HG02763 (cell line): ENCODE results near the gene HNF1B.
"Not testable (repeated sequence)": the region's sequence is repeated elsewhere in the genome, so short reads cannot be mapped to it uniquely, and the experiment has no call there.

ENCODE experiments used
- ATAC-seq: cut with Tn5 transposase; IDR thresholded peaks from one replicate; pipeline ENCODE4 v1.9.1; 2021; ENCODE audit warnings: mild to moderate bottlenecking, moderate library complexity; ENCODE audit not compliant: unreplicated experiment

The HNF1B gene, protein sequence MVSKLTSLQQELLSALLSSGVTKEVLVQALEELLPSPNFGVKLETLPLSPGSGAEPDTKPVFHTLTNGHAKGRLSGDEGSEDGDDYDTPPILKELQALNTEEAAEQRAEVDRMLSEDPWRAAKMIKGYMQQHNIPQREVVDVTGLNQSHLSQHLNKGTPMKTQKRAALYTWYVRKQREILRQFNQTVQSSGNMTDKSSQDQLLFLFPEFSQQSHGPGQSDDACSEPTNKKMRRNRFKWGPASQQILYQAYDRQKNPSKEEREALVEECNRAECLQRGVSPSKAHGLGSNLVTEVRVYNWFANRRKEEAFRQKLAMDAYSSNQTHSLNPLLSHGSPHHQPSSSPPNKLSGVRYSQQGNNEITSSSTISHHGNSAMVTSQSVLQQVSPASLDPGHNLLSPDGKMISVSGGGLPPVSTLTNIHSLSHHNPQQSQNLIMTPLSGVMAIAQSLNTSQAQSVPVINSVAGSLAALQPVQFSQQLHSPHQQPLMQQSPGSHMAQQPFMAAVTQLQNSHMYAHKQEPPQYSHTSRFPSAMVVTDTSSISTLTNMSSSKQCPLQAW

DNA sequence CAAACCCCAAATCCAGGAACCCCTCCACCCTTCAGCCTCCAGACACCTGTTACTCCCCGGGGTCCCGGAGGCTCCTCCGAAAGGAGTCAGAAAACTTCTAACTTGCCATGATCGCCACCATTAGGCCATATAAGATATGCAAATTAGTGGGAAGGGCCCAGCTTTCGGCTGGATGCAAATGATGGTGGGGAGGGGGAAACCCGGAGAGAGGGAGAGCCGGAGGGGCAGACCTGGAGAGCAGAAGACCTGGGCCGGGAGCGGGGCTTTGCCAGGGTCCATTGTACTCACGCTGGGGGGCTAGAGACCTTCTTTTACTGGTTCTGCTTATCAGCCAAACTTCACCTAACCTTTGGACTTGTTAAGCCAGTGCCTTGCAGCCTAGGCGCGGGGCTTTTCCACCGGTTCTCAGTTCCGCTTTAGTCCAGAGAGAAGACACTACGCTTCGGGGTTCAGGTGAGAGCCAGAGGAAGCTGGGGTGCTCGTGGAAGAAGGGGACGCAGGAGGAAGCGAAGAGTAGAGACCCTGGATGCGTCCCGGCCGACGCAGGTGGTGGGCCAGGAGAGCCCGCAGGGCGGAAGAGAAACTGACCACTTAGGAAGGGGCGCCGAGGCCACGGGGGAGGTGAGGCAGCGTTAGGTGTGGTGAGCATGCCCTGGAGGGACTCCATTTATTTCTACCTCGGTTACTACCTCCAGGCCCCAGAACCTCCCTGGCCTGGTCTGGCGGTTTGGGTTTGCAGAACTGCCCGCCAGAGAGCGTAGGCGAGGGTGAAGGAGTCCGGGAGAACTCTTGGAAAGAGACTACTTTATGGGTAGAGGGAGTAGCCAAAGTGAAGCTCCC is at the start of gene HNF1B:
TSS of gene HNF1B (minus strand) at position 99 of the 840 bp plus-strand sequence. CDS start 175 bp downstream, outside the sequence.
- ATAC-seq = peak; percentile 46

GRCh38 chr17:37792787-37793186 is 47.9 kb upstream of the HNF1B start:
- ATAC-seq = no peak

DNA sequence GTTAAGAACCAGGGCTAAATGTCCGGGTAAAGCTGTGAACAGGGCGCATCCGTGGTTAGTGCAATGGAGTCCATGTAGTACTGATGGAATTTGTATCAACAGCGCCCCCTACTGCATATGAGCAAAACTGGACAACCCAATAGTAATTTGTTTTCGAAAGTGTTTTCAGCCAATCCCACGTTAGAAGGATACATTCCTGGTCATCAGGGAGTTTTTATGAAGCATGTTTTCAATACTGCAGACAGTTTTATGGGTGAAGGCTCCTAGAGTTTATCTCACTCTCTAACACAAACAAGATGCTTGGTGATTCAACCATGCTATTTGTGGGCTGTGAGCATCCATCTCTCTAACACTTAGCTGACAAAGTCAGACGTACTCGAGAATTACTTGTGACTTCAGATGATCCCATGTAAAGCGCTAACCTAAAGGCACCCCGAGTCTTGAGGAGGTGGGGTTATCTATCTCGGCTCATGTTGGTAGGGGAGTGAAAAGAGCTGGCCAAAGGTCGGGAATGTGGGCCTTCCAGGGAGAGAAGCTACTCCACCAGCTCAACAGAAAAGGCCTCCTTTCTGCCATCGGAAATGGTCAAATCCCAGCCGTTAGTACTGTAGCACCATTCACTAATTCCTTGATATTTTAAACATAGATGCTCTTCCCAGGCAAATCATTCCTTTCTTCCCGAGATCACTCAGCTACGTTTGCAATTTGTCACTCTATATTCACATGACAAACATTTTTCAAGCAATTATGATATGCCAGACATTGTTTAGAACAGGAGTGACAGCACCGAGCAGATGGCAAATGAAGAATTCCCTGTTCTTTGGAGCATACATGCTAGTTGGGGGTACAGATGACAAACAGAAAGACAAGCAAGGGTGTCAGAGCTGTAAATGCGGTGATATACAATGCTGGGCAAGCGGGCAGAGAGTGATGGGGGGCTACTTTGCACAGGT is 46.9 kb upstream of the HNF1B start:
- no peak for ATAC-seq

DNA sequence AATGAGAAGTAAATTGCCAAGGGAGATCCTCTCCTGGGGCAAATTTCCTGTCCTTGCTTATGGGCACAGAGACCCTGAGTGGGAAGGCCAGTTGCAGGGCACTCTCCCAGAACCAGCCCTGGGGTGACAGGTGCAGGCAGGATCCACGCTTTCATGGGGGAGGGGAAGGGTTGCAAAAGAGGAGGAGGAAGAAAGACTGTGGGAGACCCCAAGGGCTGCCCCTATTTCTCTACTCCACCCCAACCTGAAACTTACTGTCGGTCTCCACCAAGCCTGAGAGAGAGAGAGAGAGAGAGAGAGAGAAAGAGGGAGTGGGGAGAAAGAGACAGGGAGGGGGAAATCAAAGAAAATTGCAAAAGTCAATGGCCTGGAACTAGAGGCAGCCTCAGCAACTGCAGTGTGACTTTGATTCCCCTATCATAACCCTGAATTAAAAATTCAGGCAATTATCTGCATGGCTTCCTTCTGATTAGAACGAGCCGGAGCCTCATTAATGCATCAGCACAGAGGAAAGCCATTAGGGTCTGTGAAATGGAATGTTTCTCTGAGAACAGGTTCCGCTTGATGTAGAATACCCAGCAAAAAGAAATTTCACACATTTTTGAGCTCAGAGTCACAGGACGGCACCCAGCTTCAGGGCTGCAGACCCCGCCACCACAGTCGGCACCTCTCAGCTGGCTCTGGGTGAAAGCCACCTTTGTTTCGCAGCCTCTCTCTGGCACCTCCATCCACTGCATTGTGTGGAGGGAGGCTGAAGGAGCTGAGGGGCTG is 45.1 kb upstream of the HNF1B start:
- ATAC-seq = no peak

DNA sequence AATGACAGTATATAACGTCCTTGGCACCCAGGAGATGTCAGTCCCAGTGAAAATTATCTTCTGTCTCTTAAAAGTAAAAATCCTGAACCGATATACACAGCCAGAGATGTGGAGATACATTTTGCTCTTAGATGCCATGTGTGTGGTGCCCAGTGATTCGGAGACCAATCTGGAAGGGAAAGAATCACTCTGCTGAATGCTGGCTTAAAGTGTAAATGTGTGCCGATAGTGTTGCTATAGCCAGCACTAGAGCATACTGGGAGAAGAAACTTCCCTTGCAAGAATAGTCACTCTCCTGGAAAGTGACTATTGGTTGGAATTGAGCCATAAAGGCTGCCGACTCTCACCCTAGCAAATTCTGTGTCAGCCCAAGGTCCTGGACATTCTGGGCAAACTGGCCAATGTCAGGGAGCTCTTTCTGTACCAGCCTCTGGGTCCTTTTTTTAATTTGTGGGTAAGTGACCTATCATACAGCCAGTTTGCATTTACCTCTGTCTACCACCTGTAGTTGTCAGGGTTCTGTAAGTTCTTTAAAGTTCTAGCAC is 44.2 kb upstream of the HNF1B start:
- no peak for ATAC-seq

DNA sequence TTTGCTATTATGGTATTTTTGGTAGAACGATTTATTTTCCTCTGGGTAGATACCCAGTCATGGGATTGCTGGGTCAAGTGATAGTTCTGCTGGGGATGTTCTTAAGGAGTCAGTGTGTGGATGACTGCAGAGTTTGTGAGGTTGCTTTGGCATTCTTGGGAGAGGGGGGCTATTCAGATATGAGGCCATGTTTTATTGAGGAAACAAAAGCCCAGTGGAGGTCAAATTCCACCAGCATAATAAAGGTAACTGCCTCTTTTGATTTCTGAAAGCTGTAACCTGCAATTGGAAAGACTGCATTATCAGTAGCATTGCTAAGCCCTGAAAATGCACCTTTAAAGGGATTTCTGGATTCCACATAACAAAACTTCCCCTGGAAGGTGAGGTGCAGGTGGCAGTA is 43.7 kb upstream of the HNF1B start:
- ATAC-seq = no peak

DNA sequence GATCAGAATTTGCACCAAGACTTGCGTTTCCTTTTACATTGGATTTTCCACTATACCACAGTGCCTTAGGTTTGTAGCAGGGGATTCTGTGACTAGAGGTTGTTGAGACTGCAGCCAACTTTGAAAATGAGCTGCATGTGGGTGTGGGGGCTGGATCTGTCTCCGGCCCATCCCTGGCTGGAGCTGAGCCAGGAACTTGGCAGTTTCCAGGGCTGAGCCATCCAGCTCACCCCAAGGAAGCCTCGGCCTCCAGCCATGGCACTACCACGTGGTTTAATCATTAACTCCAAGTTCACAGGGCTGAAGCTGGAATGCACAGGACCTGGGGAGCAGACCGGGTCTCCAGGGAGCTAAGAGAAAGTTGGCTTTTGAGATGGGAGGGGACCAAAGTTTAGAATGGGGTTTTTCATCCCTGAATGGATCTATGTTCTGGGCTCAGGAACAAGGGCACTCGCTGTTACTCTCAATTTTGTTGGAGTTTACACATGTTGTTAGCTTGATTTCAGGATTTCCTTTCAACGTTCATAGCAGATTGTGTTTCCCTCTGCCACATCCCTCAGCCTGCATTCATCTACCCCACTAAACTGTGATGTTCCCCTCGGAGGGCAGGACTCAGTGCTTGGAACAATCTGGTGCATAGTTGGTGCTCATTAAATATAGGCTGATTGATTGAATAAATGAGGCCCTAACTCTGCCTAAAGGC is 42.3 kb upstream of the HNF1B start:
- ATAC-seq = no peak

DNA sequence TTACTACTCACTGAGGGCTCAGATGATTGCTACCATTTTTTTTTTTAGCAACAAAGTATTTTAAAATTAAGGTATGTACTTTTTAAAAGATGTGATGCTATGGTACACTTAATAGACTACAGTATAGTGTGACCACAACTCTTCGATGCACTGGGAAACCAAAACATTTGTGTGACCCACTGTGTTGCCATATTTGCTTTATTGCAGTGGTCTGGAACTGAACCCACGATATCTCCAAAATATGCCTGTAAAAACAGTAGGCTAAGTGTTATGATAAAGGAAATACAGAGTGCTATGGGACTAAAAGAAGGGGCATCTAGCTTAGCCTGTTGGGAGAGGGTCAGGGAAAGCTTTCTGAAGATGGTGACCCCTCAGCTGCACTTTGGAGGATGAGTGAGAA is 41.6 kb upstream of the HNF1B start:
- no peak for ATAC-seq

- not testable (repeated sequence) for ATAC-seq
These were observed 37.6 kb upstream of the HNF1B start for GRCh38 chr17:37782460-37782859.

DNA sequence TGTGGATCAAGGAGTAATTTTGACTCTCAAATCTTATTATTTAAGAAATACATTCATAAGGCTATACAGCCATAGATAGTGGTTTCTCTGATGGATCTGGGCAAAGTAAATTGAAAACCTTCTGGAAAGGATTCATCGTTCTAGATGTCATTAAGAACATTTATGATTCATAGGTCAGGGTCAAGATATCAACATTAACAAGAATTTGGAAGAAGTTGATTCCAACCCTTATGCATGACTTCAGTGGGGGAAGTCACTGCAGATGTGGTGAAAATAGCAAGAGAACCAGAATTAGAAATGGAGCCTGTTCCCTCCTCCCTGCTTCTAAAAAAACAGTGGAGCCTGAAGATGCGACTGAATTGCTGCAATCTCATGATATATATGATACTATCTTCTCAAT is 36.6 kb upstream of the HNF1B start:
- no peak for ATAC-seq

GRCh38 chr17:37779554-37779953 is 34.7 kb upstream of the HNF1B start:
- ATAC-seq = no peak

DNA sequence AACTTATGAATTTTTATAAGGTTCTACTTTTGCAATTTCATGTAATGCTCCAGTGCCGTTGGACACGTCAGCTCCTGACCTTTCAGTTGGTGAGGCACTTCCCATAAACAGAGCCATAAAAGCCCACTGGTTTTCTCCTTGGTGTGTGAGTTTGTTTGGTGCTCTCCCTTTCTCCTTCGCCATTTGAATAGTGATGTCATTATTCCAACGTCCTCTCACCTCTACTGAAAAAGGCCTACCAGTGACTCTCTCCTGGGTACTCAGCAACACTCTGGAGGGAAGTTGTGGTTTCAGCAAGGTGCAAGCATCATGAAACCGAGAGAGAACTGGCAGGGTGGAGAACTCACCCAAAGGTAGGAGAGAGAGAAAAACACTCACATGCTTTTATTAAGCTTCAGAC is 29.6 kb upstream of the HNF1B start:
- ATAC-seq = peak; percentile 84

DNA sequence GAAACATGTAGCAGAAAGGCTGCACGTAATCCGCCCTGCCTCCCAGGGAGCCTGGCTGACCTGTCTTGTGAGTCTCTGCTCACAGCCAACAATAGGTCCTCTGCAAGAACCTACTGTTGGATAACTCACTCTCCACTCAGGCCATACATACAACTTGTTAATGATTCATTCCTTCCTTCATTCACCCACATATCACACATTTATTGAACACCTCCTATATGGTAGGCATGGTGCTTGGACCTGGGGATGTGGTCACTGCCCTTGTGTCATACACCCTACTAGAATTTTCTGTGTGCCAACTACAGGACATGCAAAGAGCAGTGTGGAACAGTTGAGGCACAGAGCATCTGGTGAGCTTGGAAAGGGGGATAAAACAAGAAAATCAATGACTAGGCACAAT is 28.1 kb upstream of the HNF1B start:
- no peak for ATAC-seq

DNA sequence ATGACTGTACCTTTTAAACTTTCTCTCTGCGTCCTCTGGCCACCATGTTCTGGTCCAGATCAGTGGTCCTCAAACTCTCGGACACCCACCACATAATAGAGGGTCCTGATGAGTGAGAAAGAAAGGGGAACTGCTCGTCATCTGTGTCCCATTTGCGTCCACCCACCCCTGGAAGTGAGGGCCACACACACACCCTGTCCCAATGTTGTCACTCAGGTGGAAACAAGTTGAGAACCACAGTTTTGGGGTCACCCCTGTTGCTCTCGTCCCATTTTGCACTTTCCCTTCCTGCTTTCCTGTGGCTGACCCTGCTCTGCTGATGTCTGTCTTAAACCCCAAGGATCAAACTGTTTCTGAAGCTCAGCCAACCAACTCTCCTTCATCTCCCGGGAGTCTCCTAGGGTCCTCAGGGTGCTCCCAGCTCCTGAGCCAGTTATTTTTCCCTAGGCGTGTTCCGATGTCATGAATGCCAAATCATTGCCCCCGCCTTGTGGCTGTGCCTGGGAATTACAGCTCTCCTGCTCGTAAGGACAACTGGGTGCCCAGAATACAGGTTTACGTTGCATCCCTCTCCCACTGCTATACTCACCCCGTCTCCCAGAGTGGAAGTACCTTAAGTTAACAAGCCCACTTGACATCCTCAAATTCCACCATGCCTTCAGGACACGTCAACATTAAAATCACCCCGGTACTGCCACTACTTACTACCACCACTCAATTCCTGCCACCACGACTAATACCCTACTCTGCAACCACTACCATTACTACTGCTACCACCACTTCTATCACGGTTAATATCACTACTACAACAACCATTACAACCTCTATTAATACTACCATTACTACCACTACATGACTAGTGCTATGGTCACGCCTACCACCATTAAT is 26.0 kb upstream of the HNF1B start:
- ATAC-seq = no peak

DNA sequence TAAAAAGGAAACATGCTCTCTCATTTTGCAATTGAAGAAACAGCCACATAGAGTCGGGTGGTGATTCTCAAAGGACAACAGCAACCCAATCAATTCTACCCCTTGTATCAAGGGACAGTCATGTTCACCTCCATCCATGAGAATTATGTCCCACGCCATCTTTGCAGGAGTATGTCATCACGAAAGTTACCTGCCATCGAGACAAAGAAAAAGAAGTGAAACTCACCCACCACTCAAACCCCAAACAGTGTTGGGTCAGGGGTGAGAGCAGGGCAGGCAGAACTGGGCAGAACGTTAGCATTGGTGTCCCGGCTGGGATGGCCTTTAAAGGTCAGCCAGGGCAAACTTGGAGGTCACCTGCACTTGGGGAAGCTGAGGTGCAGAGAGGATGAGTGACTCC is 24.2 kb upstream of the HNF1B start:
- ATAC-seq = no peak

DNA sequence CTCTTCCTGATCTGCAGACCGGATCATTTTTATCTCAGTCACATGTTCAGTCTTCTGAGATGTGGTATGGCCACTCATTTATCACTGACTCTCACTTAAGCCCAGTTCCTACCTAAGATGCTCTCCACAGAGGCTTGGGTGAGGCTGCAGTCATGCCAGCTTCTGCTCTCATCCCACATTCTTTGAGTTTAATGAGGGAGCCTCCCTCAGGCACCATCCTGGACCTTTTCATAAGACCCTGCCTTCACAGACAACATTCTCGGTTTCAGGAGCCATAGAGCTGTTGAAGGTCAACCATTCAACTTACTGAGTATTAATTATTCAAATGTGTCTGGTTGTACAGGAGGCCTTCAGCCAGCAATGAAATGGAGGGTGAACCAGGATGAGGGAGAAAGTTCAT is 23.6 kb upstream of the HNF1B start:
- no peak for ATAC-seq

- ATAC-seq = no peak
These were observed 22.1 kb upstream of the HNF1B start for GRCh38 chr17:37766971-37767370.

GRCh38 chr17:37764383-37764782 is 19.5 kb upstream of the HNF1B start:
- no peak for ATAC-seq
